ENCODE data around the gene LYPD6B.
A peak's percentile ranks its signal among the peaks of the same experiment; 100 is the strongest.

LYPD6B gene, protein sequence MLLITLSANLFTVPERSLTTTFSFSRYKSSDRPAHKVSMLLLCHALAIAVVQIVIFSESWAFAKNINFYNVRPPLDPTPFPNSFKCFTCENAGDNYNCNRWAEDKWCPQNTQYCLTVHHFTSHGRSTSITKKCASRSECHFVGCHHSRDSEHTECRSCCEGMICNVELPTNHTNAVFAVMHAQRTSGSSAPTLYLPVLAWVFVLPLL

GRCh38 chr2:149038442-149039212 lies at the start of gene LYPD6B:
LYPD6B (plus strand) TSS chr2:149038699; CDS start chr2:149130949, 92,250 bp downstream.
- no peak for DNase-seq

- DNase-seq, result peak; percentile 14
These were observed 48.5 kb upstream of the LYPD6B start for GRCh38 chr2:148989882-148990493.

GRCh38 chr2:148990968-148991367 lies 47.5 kb upstream of the LYPD6B start:
- no peak for DNase-seq

DNA sequence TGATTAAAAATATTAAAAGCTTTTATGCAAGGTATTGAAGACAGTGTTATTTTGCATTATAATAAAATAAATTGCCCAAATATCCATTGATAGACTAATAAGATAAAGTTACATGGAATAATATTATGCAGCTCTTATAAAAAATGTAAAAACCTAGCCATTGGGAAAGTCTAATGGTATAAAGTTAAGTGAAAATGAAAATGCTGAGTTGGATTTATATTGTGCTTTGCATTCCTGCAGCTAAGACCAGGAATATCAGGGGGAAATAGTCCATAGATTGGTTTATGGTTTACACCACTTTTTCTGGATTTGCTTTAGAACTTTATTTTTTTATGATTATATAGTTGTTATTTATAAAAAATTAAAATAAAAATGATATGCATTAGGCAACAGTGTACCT lies 46.1 kb upstream of the LYPD6B start:
- no peak for DNase-seq

DNA sequence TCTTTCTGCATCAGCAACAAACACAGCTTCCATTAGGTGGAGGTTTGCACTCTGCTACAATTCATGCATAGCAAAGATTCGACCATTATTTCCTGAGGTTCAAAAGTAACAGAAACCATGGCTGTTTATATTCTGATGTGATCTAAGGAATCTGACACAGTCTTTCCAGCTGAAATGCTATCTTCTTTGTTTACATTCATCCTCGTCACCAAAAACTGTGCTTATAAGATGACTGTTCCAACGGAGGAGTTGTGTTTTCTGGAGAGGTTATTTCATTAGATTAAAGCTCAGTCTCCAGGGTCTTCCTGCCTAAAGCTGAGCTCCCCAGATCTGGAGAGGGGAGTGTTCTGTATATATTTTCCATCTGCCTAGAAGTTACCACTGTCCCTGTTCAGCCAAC lies 45.1 kb upstream of the LYPD6B start:
- no peak for DNase-seq

DNA sequence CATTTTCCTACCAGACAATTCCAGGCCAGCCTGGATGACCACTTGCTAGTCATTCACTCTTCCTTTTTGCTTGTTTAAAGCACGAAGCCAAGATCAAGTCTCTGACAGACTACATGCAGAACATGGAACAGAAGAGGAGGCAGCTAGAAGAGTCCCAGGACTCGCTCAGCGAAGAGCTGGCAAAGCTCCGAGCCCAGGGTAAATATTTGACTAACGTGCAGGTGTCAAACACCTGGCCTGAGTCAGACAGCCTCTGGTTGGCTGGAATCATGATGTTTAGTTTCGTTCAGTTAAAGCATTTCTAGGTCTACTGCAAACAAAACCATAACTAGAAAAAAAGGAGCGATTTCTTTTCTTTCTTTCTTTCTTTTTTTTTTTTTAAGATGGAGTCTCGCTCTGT lies 44.2 kb upstream of the LYPD6B start:
- DNase-seq, result no peak

GRCh38 chr2:148996805-148997204 lies 41.7 kb upstream of the LYPD6B start:
- no peak for DNase-seq

DNA sequence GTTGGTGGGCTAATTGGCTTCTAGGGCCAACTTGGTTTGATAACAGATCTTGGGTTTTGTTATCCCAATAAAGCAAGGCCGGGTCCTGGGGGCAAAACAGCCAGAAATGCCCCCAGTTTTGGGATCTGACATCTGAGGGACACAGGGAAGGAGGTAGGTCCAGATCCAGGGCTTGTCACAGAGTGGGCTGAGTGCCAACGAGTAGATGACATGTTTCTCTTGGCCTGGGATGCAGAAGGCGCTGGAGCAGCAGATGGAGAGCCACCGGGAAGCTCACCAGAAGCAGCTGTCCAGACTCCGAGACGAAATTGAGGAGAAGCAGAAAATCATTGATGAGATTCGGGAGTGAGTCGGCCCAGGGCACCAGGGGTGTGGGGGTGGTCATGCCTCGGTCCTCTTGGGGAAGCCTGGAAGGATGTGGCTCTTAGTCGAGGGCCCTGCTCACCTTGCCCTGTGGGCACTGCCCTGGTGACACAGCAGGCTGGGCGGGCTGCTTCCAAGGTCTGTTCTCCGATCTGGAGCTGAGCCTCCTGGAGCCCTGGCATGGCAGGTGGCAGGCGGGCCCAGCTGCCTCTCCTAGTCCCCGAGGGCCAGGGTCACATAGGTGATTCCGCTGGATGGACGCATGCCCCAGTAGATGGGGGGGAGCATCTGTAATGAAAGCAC lies 40.2 kb upstream of the LYPD6B start:
- DNase-seq, result no peak

DNA sequence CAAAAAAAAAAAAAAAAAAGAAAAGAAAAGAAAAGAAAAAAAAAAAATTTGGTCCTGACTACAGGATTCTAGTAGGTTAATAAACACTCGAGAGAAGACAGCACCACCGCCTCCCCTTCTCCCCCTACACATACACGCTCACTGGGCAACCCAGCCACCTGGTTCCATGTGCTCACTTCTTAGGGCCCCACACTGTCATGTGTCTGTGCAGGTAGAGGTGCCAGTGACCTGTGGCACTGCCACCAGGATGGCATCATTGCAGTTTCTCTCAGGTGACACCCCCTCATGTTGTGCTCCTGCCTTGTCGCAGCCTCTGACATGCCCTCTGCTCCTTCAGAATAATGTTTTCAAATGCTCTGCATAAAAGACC lies 39.7 kb upstream of the LYPD6B start:
- no peak for DNase-seq

DNA sequence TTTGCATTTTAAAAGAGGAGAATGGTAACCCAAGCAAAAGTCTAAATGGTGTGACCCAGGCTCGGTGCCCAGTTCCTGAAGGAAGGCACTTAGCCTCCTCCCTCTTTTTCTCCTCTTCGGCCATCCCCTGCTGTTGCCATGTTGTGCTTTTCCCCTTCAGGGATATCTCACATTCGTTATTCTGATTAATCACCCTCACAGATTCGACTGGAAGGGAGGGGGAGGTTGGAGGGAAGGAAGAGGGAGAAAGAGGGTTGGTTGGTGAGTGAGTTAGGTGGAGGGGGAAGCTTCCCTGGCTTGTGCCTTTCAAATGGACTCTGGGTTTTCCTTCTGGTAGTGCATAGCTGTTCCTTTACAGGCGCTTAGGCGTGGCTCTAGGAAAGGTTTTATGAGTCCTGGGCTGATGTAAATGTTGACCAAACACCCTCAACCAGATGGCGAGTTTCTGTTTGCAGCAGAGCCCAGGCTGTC lies 39.0 kb upstream of the LYPD6B start:
- no peak for DNase-seq

DNA sequence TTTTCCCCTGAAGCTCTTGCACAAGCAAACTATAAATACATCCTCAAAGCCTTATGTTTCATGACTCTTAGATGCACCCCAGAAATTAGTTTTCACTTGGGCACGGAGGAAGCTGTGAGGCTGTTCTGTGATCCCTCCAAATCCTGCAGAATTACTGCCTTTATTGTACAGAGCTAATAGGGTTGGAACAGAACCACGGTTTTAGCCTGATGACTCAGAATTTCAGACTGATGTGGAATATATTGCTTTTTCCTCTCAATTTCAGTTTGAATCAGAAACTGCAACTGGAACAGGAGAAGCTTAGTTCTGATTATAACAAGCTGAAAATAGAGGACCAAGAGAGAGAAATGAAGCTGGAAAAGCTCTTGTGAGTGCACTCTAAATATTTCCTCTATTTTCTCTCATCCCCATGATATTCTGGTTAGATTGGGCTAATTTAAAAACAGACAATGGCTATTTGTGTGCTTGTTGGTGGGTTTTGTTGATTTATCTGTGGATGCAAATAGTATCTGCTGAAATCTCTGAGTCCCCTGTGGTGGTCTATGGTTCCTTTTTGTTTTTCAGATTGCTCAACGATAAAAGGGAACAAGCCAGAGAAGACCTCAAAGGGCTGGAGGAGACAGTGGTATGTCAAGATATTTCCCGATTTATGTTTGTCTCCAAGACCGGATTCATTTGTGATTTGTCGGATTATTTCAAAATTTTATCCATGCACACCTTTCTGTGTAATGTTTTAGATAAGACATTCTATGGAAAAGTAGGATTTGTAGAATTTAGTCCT lies 38.2 kb upstream of the LYPD6B start:
- no peak for DNase-seq

- no peak for DNase-seq
These were observed 37.0 kb upstream of the LYPD6B start for GRCh38 chr2:149001496-149001895.

- no peak for DNase-seq
These were observed 36.1 kb upstream of the LYPD6B start for GRCh38 chr2:149002378-149002890.

- no peak for DNase-seq
These were observed 35.4 kb upstream of the LYPD6B start for GRCh38 chr2:149002891-149003740.

DNA sequence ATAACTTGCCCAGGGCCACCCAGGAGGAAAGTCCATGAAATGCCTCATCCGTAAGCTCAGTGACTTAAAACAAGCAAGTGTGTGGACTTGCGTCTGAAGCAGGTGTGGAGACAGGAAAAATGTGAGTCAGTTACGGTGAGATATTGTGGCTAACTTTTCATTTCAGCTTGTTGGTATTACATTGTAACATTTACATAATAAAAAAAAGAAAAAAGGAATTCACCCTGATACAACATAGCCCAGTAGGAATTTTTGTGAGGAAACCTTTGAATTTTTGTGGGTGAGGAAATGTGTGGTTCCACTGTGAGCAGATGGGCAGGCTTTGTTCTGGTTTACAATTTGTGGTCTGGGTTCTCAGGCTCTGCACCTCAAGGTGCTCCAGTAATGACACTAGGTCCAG lies 33.7 kb upstream of the LYPD6B start:
- DNase-seq, result no peak

GRCh38 chr2:149005471-149006077 lies 32.9 kb upstream of the LYPD6B start:
- no peak for DNase-seq

- DNase-seq, result no peak
These were observed 31.5 kb upstream of the LYPD6B start for GRCh38 chr2:149006883-149007543.

- no peak for DNase-seq
These were observed 30.1 kb upstream of the LYPD6B start for GRCh38 chr2:149008381-149008780.

DNA sequence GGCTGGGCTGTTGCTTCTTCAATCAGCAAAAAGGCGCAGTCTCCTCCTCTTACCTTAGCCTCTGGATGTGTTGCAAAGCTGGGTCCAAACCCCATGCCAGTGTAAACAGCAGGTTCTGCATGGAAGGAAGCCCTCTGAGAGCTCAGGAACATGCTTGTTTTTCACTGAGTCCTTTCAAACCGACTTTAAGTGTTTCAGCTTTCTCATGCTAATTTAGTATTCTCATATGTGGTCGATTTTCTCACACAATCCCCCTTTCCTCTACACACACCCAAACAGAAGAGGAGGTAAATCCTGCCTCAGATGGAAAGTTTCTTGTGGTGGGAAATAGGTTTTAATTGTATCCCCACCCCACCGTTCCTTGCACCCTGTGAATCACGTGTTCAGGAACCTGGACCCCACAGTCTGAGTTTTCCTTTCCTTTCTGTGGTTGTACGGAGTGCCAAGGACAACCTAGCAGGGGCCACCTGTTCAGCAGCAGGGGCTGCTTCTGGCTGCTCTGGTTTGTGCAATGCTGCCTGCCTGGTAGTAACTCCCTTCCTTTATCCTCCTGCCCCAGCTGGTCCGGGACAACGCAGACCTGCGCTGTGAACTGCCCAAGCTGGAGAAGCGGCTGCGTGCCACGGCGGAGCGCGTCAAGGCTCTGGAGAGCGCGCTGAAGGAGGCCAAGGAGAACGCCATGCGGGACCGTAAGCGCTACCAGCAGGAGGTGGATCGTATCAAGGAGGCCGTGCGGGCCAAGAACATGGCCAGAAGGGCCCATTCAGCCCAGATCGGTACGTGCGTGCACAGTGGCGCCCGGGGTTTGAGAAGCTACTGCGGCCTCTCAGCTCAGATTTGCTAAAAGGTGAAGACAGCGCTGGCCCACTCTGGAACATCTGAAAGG lies 28.7 kb upstream of the LYPD6B start:
- DNase-seq, result no peak

Measured in activated CD4-positive, alpha-beta T cell treated with anti-CD3 and anti-CD28 coated beads for 1 hour (primary cell).